Muscle layer of colon (tissue), 2 donors: ENCODE measurements around the gene PARD6A.

Experiments used
- H3K27ac ChIP-seq: one replicate; pipeline ENCODE4 v1.7.0; 2013; ENCODE audit warnings: low read depth, mild to moderate bottlenecking, low read length, moderate library complexity
- H3K27me3 ChIP-seq, 2 donors: one replicate each; pipeline ENCODE4 v1.7.0; 2013; ENCODE audit warnings: low read length in 2 of 2, mild to moderate bottlenecking in 2 of 2; ENCODE audit not compliant: insufficient read depth in 2 of 2, control insufficient read depth in 1 of 2
- H3K36me3 ChIP-seq: one replicate; pipeline ENCODE4 v1.7.0; 2013; ENCODE audit warnings: mild to moderate bottlenecking, low read length; ENCODE audit not compliant: insufficient read depth
- H3K4me1 ChIP-seq: one replicate; pipeline ENCODE4 v1.7.0; 2013; ENCODE audit warnings: mild to moderate bottlenecking, low read length; ENCODE audit not compliant: insufficient read depth
- H3K4me3 ChIP-seq, 2 donors: one replicate each; pipeline ENCODE4 v1.7.0; 2013; ENCODE audit warnings: low read length in 2 of 2, low read depth in 1 of 2, mild to moderate bottlenecking in 1 of 2, moderate library complexity in 1 of 2
- H3K9ac ChIP-seq: one replicate; pipeline ENCODE4 v1.7.0; 2013; ENCODE audit warnings: low read length
- H3K9me3 ChIP-seq: one replicate; pipeline ENCODE4 v1.7.0; 2013; ENCODE audit warnings: mild to moderate bottlenecking, low read length
- donor health status: abdominal sarcoma.
- donor health status: Adenocarcinoma of cecum.

Gene PARD6A

GRCh38 chr16:67648088-67648763 is 12.5 kb upstream of the PARD6A start:
- H3K4me1 ChIP-seq = no peaks in the 10 kb centered on the region
- peaks cover 18 to 81% of the 10 kb centered on the region in 2 donors for H3K27me3 ChIP-seq
- no peaks in the 10 kb centered on the region for H3K9me3 ChIP-seq
- no peak overlapping the region for H3K4me3 ChIP-seq
- no peak overlapping the region for H3K27ac ChIP-seq
- H3K36me3 ChIP-seq = no peaks in the 10 kb centered on the region
- H3K9ac ChIP-seq = no peak overlapping the region

GRCh38 chr16:67648764-67649407 is 11.9 kb upstream of the PARD6A start:
- Histone ChIP-seq H3K27me3 (peaks cover 18 to 87% of the 10 kb centered on the region in 2 donors), H3K9me3 (no peaks in the 10 kb centered on the region), H3K27ac (no peak overlapping the region), H3K36me3 (no peaks in the 10 kb centered on the region), H3K9ac (no peak overlapping the region), H3K4me1 (no peaks in the 10 kb centered on the region), H3K4me3 (no peak overlapping the region)

GRCh38 chr16:67649494-67649931 is 11.2 kb upstream of the PARD6A start:
- H3K36me3 ChIP-seq = no peaks in the 10 kb centered on the region
- no peak overlapping the region for H3K27ac ChIP-seq
- H3K9ac ChIP-seq = no peak overlapping the region
- H3K4me3 ChIP-seq = no peak overlapping the region
- no peaks in the 10 kb centered on the region for H3K4me1 ChIP-seq
- no peaks in the 10 kb centered on the region for H3K9me3 ChIP-seq
- peaks cover 24 to 92% of the 10 kb centered on the region in 2 donors for H3K27me3 ChIP-seq

DNA sequence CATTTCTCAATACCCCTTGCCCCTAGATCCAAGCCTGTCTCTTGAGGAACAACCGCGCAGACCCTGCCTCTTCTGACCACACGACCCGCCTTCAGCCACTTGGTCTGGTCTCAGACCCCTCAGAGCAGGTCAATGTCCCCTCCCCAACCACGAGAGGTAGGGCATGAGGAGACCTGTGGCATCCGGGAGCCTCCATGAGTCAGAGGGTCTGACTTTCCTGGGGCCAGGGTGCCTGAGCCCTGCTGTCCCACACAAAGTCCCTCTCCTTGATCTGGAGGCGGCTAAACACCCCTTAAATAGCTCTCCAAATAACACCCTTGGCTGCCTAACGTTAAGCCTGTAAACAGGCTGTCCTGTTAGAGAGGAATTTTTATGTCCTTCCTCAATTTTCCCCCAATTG is 10.7 kb upstream of the PARD6A start:
- no peaks in the 10 kb centered on the region for H3K9me3 ChIP-seq
- H3K27ac ChIP-seq = no peak overlapping the region
- H3K4me1 ChIP-seq = no peaks in the 10 kb centered on the region
- H3K36me3 ChIP-seq = no peaks in the 10 kb centered on the region
- no peak overlapping the region for H3K9ac ChIP-seq
- H3K27me3 ChIP-seq = peaks cover 29 to 92% of the 10 kb centered on the region in 2 donors
- no peak overlapping the region for H3K4me3 ChIP-seq

DNA sequence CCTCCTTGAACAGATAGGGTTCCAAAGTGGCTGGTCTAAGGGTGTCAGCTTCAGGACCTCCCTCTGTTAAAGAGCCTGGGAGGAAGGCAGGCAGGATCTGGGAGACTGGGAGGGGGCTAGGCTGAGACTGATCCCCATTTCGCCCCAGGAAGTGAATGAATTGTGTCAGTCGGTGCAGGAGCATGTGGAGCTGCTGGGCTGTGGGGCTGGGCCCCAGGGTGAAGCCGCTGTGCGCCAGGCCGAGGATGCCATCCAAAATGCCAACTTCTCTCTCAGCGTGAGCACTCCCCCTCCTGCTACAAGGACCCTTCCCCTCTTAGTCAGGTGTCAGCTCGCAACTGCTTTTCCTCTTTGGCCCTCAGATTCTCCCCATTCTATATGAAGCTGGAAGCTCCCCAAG is 9.7 kb upstream of the PARD6A start:
- Histone ChIP-seq H3K4me3 (no peak overlapping the region), H3K36me3 (no peaks in the 10 kb centered on the region), H3K9ac (no peak overlapping the region), H3K9me3 (no peaks in the 10 kb centered on the region), H3K27me3 (peaks cover 29 to 88% of the 10 kb centered on the region in 2 donors), H3K4me1 (no peaks in the 10 kb centered on the region), H3K27ac (no peak overlapping the region)

DNA sequence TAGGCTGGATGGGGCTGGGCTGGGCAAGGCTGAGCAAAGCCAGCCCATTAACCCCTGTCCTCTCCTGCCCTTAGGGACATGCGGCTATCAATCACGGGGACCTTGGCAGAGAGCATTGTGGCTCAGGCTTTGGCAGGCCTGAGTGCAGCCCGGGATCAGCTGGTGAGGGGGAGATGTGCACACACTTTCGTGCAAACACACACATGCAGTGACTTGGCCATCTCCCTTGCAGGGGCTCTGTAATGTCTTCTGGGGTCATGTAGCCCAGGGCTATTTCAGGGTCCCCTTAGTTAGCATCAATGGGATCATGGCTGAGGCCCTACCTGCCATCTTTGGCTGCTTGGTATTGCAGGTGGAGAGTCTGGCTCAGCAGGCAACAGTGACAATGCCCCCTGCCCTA is 8.9 kb upstream of the PARD6A start:
- H3K9me3 ChIP-seq = no peaks in the 10 kb centered on the region
- H3K27me3 ChIP-seq = peaks cover 29 to 80% of the 10 kb centered on the region in 2 donors
- H3K36me3 ChIP-seq = no peaks in the 10 kb centered on the region
- no peaks in the 10 kb centered on the region for H3K4me1 ChIP-seq
- no peak overlapping the region for H3K9ac ChIP-seq
- no peak overlapping the region for H3K27ac ChIP-seq
- H3K4me3 ChIP-seq = no peak overlapping the region

- Histone ChIP-seq H3K27me3 (peaks cover 29 to 75% of the 10 kb centered on the region in 2 donors), H3K36me3 (peaks cover 4% of the 10 kb centered on the region), H3K9me3 (no peaks in the 10 kb centered on the region), H3K9ac (no peak overlapping the region), H3K4me3 (no peak overlapping the region), H3K27ac (no peak overlapping the region), H3K4me1 (no peaks in the 10 kb centered on the region)
Observed at GRCh38 chr16:67652578-67653127, 8.1 kb upstream of the PARD6A start.

DNA sequence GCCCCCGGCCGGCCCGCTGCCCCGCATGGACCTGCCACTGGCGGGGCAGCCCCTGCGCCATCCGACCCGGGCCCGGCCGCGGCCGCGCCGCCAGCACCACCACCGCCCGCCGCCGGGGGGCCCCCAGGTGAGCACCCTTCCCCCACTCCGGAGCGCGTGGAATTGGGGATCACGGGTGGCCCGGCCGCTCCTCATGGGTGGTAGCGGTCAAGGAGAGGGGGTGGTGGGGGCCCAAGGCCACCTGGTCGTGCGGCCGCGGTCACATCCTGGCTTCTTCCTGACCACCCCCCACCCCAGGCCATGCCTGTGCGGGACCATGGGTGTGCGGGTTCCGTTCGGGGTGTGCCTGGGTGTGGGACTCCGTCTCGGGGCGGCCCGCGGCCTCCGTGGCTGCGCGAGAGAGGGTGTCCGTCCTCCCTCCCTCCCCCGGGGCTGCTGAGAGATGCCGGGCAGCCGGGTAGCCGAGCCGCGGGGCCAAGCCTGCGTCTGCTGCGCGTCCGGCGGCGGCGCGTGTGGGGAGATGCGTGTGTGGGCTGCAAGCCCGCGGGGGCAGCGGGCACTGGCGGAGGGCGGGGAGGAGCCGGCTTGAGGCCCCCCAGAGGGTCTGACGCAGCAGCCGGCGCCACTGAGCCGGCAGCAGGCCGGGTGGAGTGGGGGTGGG is 7.5 kb upstream of the PARD6A start:
- H3K4me3 ChIP-seq = peak overlapping the region in 1 of 2 donors; percentile 27
- H3K4me1 ChIP-seq = no peaks in the 10 kb centered on the region
- peaks cover 29 to 69% of the 10 kb centered on the region in 2 donors for H3K27me3 ChIP-seq
- no peak overlapping the region for H3K27ac ChIP-seq
- H3K9ac ChIP-seq = no peak overlapping the region
- H3K36me3 ChIP-seq = peaks cover 8% of the 10 kb centered on the region
- H3K9me3 ChIP-seq = no peaks in the 10 kb centered on the region

DNA sequence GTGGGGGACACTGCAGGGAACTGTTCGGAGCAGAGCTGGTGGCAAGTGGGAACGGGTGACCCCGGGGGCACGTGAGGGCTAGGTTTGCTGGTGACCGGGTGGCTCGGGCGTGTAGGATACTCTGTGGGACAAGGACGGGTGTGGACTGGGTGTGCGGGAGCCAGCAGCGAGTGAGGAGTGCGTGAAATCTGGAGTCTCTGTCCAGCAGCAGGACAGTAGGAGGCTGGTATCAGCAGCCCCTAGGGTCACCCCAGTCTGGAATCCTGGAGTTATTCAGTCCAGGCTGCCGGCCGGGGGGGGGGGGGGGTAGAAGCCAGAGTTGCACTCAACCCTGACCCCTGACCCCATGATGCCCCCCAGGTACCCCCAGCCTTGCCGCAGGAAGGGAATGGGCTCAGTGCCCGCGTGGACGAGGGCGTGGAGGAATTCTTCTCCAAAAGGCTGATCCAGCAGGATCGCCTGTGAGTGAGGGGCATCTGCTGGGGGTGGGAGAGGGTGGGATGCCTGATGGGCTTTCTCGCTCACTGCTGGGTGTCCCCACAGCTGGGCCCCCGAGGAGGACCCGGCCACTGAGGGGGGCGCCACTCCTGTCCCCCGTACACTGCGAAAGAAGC is 6.9 kb upstream of the PARD6A start:
- H3K9ac ChIP-seq = no peak overlapping the region
- peaks cover 27 to 63% of the 10 kb centered on the region in 2 donors for H3K27me3 ChIP-seq
- H3K4me3 ChIP-seq = peak overlapping the region in 1 of 2 donors; percentile 27
- H3K9me3 ChIP-seq = no peaks in the 10 kb centered on the region
- peaks cover 12% of the 10 kb centered on the region for H3K36me3 ChIP-seq
- no peak overlapping the region for H3K27ac ChIP-seq
- peaks cover 4% of the 10 kb centered on the region for H3K4me1 ChIP-seq

GRCh38 chr16:67654403-67654911 is 6.3 kb upstream of the PARD6A start:
- H3K27me3 ChIP-seq = peaks cover 21 to 57% of the 10 kb centered on the region in 2 donors
- no peak overlapping the region for H3K4me3 ChIP-seq
- H3K9me3 ChIP-seq = no peaks in the 10 kb centered on the region
- H3K9ac ChIP-seq = no peak overlapping the region
- peaks cover 9% of the 10 kb centered on the region for H3K4me1 ChIP-seq
- peaks cover 12% of the 10 kb centered on the region for H3K36me3 ChIP-seq
- no peak overlapping the region for H3K27ac ChIP-seq

GRCh38 chr16:67655363-67655762 is 5.4 kb upstream of the PARD6A start:
- peaks cover 12% of the 10 kb centered on the region for H3K36me3 ChIP-seq
- H3K27me3 ChIP-seq = peaks cover 21 to 48% of the 10 kb centered on the region in 2 donors
- H3K27ac ChIP-seq = no peak overlapping the region
- no peaks in the 10 kb centered on the region for H3K9me3 ChIP-seq
- H3K9ac ChIP-seq = no peak overlapping the region
- H3K4me1 ChIP-seq = peaks cover 9% of the 10 kb centered on the region
- no peak overlapping the region for H3K4me3 ChIP-seq
